Measurements from ENCODE around the gene REEP1.

Gene REEP1

GRCh38 chr2:86189782-86190416, 147.5 kb downstream of the REEP1 start:
- no peak for TF ChIP-seq CTCF (IDR thresholded peaks at IDR 0.05; ENCODE audit: insufficient read depth, missing control alignments)
- DNase-seq (ENCODE audit: insufficient read length, low spot score) (no peak), FAIRE-seq (no peak)

- DNase-seq (ENCODE audit: insufficient read length, low spot score) (no peak), FAIRE-seq (no peak)
- no peak for TF ChIP-seq CTCF (IDR thresholded peaks at IDR 0.05; ENCODE audit: insufficient read depth, missing control alignments)
Observed at GRCh38 chr2:86186431-86186830, 151.0 kb downstream of the REEP1 start.

- FAIRE-seq (no peak), DNase-seq (ENCODE audit: insufficient read length, low spot score) (no peak)
- no peak for TF ChIP-seq CTCF (IDR thresholded peaks at IDR 0.05; ENCODE audit: insufficient read depth, missing control alignments)
Observed at GRCh38 chr2:86185517-86186212, 151.8 kb downstream of the REEP1 start.

- FAIRE-seq (no peak), DNase-seq (ENCODE audit: insufficient read length, low spot score) (no peak)
- TF ChIP-seq CTCF (IDR thresholded peaks at IDR 0.05; ENCODE audit: insufficient read depth, missing control alignments): no peak
Observed at GRCh38 chr2:86176597-86176996, 160.8 kb downstream of the REEP1 start.

GRCh38 chr2:86175828-86176227, 161.6 kb downstream of the REEP1 start:
- DNase-seq (ENCODE audit: insufficient read length, low spot score) (no peak), FAIRE-seq (peak; percentile 21)
- no peak for TF ChIP-seq CTCF (IDR thresholded peaks at IDR 0.05; ENCODE audit: insufficient read depth, missing control alignments)

- DNase-seq (ENCODE audit: insufficient read length, low spot score) (no peak), FAIRE-seq (no peak)
- TF ChIP-seq CTCF (IDR thresholded peaks at IDR 0.05; ENCODE audit: insufficient read depth, missing control alignments): no peak
Observed at GRCh38 chr2:86174445-86174844, 163.0 kb downstream of the REEP1 start.

GRCh38 chr2:86172610-86173009, 164.8 kb downstream of the REEP1 start:
- no peak for TF ChIP-seq CTCF (IDR thresholded peaks at IDR 0.05; ENCODE audit: insufficient read depth, missing control alignments)
- FAIRE-seq (no peak), DNase-seq (ENCODE audit: insufficient read length, low spot score) (no peak)
